NOMO-1 treated with dmso at 0.1 percent for 144 hours (cell line): Measurements from ENCODE around the gene CARF.
"Not testable (repeated sequence)": the region's sequence is repeated elsewhere in the genome, so short reads cannot be mapped to it uniquely, and the experiment has no call there.

Experiments used
- DNase-seq: peaks from one replicate; lab custom pipeline; 2025; ENCODE audit not compliant: unreplicated experiment; lab: John Stamatoyannopoulos, UW

CARF gene

GRCh38 chr2:202911512-202912341, at the start of gene CARF, which contains the start of gene WDR12:
Gene CARF (plus strand): TSS chr2:202912275. CDS start chr2:202941903, 29,628 bp downstream.
Gene WDR12 (minus strand): TSS chr2:202911673. CDS start chr2:202911476, 197 bp downstream.
- DNase-seq: peak; percentile 89

- DNase-seq: peak; percentile 18
Measured at GRCh38 chr2:202870431-202871299, 41.4 kb upstream of the CARF start.

GRCh38 chr2:202871300-202872141, 40.6 kb upstream of the CARF start, which contains the start of gene ICA1L:
Gene ICA1L (minus strand): TSS chr2:202871766. CDS start chr2:202829009, 42,757 bp downstream.
- DNase-seq: peak; percentile 41

GRCh38 chr2:202877699-202878098, 34.4 kb upstream of the CARF start:
- DNase-seq: no peak

- DNase-seq: no peak
Measured at GRCh38 chr2:202881570-202881969, 30.5 kb upstream of the CARF start.

- DNase-seq: no peak
Measured at GRCh38 chr2:202883987-202884675, 27.9 kb upstream of the CARF start.

- DNase-seq: no peak
Measured at GRCh38 chr2:202885190-202885589, 26.9 kb upstream of the CARF start.

GRCh38 chr2:202905507-202905906, 6.6 kb upstream of the CARF start:
- DNase-seq: not testable (repeated sequence)

- DNase-seq: no peak
Measured at GRCh38 chr2:202908186-202908585, 3.9 kb upstream of the CARF start.

- DNase-seq: peak; percentile 41
Measured at GRCh38 chr2:202909394-202910192, 2.5 kb upstream of the CARF start.

- DNase-seq: not testable (repeated sequence)
Measured at GRCh38 chr2:202910250-202910649, 1.8 kb upstream of the CARF start.

- no peak for DNase-seq
Measured at GRCh38 chr2:202910698-202911097, 1.4 kb upstream of the CARF start.

- no peak for DNase-seq
Measured at GRCh38 chr2:202911203-202911511, 918 bp upstream of the CARF start.

- DNase-seq: not testable (repeated sequence)
Measured at GRCh38 chr2:202912342-202913201, 497 bp downstream of the CARF start.

- no peak for DNase-seq
Measured at GRCh38 chr2:202918860-202919259, 6.8 kb downstream of the CARF start.

GRCh38 chr2:202932425-202933138, 20.5 kb downstream of the CARF start:
- DNase-seq: no peak

GRCh38 chr2:202933139-202933510, 21.1 kb downstream of the CARF start:
- DNase-seq: no peak

GRCh38 chr2:202933958-202934357, 21.9 kb downstream of the CARF start:
- DNase-seq: no peak
